NCI-H2107 treated with DMSO at 0.1 percent for 48 hours (cell line): Measurements from ENCODE around the gene MBOAT7.
A peak's percentile ranks its signal among the peaks of the same experiment; 100 is the strongest.
"Not testable (repeated sequence)": the region's sequence is repeated elsewhere in the genome, so short reads cannot be mapped to it uniquely, and the experiment has no call there.

Experiments used
- DNase-seq: peaks from one replicate; lab custom pipeline; 2025; ENCODE audit not compliant: unreplicated experiment; lab: John Stamatoyannopoulos, UW

MBOAT7 gene, protein sequence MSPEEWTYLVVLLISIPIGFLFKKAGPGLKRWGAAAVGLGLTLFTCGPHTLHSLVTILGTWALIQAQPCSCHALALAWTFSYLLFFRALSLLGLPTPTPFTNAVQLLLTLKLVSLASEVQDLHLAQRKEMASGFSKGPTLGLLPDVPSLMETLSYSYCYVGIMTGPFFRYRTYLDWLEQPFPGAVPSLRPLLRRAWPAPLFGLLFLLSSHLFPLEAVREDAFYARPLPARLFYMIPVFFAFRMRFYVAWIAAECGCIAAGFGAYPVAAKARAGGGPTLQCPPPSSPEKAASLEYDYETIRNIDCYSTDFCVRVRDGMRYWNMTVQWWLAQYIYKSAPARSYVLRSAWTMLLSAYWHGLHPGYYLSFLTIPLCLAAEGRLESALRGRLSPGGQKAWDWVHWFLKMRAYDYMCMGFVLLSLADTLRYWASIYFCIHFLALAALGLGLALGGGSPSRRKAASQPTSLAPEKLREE

DNA sequence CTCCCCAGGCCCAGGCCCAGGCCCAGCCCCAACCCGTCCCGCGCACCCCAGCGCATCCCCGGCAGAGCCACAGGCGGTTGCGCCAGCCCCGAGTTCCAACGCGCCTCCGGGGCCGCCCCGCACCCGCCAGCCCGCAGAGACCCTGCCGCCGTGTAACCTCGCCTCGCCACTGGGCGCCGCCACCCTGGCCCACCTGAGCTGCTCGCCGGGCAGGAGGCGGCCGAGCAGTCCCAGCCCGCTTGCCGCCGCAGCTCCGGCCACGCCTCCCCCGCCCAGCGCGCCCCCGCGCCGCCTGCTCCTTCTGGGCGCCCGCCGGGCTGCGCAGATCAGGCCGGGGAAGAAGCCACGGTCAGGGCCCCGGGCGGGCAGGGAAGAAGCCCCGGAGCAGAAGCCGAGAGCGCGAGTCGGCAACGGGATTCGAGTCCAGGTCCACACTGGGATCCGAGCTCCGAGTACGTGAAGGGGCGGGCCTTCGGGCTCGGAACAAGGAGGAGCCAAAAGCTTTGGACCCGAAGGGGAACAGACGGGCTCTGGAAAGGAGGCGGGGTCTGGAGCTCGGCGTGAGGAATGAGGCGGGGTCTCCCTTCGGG lies at the start of gene MBOAT7:
MBOAT7 (minus strand) TSS at position 436 of the 590 bp plus-strand sequence. CDS start 1,072 bp downstream, outside the sequence.
- no peak for DNase-seq

DNA sequence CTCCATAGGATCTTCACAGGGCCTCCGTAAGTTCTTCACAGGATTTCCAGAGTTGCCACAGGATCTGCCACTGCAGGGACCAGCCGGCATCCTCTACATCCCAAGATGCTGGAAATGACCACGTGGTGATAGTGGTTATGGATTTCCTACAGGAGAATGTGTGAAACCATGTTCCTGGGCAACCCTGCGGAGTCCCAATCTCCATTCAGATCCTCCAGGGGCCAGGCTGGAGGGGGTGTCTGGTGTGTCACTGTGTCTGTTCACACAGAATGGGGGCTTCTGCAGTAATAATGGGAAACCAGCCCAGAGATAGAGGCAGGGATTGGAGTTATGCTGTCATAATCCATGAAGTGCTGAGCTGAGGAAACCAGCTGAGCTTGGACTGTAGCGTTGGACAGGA lies 44.6 kb upstream of the MBOAT7 start:
- DNase-seq: no peak

DNA sequence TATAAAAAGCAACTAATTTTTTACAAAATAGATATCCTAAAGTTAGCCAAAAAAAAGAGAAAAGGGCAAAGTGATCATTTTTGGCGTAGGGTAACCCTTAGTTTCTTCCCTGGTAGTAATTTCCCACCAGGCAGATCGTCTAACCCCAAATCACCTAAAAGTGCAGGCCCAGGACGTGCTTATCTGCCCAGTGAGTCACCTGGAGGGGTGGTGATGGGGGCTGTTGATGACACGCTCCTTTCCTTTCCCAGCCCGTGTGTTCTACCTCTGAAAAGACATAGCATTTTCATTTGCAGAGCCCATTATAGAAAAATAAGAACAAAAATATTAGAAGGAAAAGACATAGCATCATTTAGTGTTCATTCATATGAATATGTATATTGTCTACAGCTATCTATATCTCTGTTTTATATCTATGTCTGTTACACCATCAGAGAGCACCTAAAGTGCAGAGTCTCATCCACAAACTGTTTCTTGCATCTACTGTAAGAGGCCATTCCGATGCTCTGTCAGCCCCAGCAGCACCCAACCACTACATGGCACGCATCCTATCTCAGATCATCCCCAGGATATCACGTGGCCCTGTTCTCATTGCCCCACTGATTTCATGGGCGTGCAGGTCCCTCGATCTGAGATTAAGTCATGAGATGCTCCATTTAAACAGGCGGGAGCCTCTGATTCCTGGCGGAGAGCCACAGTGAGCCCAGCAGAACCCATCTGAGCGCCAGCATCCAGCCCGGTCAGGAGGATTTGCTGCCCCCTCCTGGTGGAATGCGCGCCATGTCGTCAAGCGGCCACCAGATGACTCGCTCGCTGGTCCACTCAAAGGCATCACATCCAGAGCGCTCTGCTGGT lies 41.9 kb upstream of the MBOAT7 start:
- DNase-seq: peak; percentile 86

DNA sequence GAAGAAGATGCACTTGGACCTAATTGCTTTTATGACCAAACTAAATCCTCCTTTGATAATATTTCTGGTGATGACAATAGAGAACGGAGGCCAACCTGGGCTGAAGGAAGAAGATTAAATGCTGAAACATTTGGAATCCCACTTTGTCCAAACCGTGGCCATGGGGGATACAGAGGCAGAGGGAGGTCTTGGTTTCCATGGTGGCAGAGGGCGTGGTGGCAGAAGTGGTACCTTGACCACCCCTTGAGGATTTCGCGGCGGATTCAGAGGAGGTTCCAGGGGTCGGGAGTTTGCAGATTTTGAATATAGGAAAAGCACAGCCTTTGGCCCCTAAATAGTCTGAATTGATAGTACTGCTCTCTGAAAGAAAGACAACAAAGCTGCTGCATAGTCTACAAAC lies 40.7 kb upstream of the MBOAT7 start:
- no peak for DNase-seq

DNA sequence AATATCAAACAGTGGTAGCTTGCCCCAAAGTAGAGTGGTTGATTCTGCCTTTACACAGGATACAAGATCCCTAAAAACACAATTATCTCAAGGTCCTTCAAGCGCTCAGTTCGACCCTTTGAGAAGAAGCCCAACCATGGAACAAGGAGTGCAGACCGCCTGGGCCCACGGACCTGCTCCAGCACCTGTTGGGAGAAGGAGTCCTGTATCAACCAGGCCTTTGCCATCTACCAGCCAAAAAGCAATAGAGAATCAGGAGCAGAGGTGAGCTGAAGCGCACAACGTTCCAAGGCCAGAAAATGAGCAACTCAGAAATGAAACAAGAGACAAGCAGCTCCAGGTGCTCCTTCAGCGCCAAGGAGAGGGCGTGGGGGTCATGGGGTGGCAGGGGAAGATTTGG lies 39.8 kb upstream of the MBOAT7 start:
- DNase-seq: no peak

DNA sequence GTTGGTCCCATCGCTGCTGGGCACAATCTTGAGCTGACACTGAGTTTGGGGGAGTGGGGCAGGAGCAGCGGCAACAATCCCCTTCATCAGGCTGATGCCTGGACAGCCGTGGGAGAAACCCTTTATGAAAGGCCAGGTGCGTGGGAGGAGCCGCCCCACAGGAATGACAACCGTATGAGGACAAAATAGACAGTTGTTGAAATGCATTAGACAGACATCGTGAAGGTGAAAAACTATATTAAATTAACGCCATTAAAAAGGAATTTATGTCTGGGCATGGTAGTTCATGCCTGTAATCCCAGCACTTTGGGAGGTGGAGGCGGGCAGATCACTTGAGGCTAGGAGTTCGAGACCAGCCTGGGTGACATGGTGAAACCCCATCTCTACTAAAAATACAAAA lies 35.2 kb upstream of the MBOAT7 start:
- DNase-seq: not testable (repeated sequence)

DNA sequence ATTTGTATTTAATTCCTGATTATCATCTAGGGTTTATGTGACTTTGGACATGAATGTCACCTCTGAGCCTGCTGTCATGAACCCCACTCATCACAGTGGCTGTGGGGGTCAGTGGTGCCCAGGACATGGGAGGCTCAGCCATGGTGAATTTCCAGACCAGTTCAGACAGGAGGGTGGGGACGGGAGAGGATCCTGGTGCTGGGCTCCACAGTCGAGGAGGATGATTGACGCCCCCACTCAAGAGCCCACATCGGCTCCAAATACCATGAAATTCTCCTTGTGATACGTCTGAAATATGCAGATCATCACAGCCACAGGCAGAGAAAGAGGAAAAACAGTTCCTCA lies 34.5 kb upstream of the MBOAT7 start:
- not testable (repeated sequence) for DNase-seq

DNA sequence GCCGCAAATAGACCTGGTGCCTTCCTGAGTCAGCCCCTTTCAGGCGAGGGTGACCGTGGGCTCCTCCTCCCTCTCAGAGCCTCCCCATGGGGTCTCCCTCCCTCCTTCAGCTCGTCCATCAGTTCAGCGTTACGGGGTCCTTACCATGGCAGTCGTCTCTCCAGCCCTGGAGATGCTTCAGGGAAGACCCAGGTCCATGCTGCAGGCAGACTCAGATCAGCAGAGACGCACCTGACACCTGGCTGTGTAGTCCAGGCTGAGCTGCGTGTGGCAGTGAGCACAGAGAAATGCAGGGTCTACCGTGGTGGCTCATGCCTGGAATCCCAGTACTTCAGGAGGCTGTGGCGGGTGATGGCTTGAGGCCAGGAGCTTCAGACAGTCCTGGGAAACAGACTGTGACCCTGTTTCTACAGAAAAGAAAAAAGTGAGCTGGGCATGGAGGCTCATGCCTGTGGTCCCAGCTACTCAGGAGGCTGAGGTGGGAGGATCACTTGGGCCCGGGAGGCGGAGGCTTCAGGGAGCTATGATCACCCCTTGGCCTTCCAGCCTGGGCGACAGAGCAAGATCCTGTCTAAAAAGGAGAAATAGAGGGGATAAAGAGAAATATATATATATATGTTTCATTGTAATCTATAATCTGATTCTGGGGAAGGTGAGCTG lies 34.0 kb upstream of the MBOAT7 start:
- not testable (repeated sequence) for DNase-seq

DNA sequence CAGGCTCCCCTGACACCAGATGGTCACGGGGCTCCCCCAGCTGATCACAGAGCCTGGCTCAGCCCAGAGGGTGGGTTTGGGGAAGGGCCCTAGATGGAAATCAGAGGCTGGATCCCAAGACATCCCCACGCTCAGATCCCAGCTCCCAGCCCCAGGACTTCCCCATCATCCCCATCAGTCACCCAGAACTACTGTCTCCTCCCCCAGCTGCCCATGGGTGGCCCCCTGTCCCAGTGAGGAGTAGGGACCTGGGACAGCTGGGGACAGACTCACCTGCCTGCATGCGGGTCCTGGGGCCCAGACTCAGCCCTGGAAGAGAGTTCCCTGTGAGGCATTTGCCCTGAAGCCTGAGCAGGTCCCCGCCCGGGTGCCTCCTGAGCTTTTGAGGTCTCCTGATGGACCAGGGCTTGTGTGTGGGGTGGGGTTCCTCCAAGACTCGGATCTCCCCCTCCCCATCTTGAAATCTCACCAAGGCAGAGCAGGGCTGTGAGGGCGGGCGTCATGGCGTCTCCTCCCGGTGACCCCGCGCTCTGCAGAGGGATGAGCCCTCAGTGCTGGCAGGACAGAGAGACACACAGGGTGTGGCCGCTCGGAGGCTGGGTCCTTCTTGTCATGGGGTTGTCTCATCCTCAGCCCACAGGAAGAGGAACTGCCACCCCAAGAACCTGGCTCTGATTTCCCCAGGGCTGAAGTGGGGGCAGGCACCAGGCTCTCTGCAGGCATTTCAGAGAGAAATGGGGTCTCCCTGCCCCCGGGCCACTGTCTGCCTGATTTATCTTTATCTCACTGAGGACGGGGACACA lies 33.3 kb upstream of the MBOAT7 start, which contains the start of gene LILRB3:
LILRB3 (minus strand) TSS at position 534 of the 803 bp plus-strand sequence; CDS start at position 503, 31 bp downstream.
- not testable (repeated sequence) for DNase-seq

DNA sequence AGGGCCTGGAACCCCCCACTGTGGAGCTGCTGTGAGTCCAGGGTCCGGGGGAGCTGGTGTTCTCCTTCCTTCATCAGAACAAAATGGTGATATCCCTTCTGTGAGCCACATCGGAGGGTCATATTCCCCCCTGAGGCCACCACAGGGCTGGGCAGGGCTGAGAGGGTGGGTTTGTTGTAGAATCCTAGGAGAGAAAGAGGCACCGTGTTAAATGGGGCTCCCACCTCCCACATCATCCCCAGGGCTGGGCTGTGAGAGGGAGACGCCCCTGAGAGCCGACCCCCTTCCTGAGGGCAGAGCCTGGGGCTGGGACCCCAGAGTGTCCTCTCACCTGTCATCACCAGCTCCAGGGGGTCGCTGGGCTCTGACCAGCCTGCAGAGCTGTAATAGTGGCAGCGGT lies 32.6 kb upstream of the MBOAT7 start:
- DNase-seq: not testable (repeated sequence)

DNA sequence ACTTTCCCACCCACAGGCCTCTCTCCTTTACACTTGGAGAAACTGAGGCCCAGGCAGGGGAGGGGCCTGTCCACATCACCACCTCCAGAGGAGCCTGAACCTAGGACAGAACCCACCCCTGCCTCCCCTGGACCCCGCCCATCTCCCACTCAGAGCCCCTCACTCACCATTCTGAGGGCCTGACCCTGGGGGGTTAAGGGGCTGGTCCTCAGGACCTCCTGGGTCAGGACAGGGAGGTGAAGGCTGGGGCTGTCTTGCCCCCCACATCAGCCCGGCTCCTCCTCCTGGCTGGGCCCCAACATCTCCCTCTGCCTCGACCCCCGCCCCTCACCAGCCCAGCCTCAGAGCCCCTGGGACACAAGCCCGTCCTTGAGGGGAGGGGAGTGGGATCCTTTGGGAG lies 30.3 kb upstream of the MBOAT7 start:
- not testable (repeated sequence) for DNase-seq

DNA sequence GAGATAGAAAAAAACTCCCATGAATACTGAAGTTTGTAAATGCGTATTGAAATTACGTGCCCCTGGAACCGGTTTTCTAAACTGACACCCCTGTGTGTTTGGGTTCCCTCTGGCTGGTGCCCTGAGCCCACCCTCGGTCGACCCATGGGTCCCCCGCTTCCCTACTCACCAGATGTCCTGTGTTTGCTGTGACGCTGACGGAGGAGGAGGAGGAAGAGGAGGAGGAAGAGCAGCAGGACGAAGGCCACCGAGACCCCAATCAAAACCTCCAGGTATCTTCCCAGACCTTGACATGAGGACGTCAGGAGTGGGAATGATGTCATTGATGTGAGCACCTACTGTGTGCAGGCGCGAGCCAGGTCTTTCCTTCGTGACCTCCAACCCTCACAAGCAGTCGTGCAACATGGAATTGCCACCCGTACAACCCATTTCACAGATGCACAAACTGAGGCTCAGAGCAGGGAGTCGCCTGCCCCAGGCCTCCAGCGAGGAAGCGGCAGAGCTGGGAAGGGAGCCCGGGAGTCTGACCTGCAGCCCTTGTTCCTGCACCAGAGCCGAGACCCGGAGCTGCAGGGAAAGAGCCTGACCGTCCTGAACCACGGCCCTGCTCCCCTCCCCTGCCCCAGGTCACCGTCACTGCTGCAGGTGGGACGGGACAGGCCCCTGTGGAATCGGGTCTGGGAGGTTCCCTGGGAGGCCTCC lies 29.7 kb upstream of the MBOAT7 start:
- no peak for DNase-seq

DNA sequence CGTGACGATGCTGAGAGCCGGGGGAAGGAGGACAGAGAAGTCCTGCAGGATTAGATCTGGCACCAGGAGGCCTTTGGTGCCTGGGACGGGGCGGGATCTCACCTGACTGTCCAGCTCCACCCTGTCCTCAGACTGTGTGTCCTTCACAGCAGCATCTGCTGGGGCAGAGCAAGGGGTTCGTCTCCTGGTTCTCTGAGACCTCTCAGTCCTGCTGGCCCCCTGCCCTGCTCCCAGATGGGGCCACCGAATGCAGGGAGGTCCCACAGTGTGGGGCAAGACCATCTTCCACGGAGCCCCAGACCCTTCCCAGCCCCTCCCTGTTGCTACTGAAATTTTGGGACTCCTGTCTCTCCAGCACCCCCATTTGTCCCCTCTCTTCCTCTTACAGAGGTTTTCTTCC lies 28.9 kb upstream of the MBOAT7 start:
- no peak for DNase-seq

DNA sequence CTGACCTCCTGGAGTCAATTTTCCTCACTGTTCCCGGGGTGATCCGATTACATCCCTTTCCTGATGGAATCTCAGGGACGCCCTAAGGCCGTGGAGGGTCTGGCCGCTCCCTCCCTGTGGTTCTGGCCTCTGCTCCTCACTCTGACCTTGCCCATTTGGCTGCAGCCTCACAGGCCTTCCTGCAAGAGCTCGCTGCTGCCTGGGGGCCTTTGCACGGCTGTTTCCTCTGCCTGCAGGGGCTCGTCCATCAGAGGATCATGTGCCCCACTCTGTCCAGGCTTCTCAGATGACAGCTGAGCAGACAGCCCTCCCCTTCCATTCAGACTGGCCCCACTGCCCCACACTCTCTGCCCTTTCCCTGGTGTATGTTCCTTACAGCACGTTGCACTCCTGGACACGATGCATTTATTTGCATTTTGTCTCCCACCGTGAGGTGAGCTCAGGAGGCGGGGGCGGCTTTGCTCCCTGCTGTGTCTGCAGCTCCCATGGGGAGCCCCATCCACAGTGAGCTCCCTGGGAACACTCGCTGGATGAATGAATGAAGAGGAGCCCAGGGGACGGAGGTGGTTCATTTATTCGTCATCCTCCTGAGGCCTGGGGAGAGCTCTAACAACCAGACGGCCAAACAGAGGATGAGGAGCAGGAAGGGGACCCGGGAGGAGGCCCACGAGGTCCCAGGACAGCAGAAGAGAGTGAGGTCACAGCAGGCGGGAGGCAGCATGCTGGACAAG lies 28.3 kb upstream of the MBOAT7 start:
- not testable (repeated sequence) for DNase-seq

DNA sequence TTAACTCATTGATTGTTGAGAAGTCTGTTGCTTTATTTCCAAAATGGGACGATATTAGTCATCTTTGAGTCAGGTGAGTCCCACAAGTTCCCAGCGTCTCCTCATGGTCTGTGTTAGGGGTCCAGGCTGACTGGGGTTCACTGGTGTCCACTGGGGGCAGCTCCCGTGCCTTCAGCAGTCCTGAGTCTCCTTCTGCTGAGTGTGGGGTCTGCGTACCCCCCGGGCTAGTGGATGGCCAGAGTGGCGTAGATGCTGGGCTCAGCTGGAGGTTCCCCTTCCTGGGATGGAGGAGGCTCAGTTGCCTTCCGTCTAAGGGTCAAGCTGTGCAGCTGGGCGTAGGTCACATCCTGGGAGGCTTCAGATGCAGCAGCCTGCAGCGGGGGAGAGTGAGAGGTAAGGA lies 27.5 kb upstream of the MBOAT7 start:
- no peak for DNase-seq

DNA sequence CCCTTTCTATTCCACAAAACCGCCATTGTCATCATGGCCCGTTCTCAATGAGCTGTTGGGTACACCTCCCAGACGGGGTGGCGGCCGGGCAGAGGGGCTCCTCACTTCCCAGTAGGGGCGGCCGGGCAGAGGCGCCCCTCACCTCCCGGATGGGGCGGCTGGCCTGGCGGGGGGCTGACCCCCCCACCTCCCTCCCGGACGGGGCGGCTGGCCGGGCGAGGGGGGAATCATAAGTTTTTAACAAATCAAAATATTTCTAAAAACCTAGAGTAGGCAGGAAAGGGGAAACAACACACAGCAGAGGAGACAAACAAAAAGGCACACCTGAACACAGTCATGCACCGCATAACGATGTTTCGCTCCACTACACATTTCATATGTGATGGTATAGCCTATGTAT lies 25.4 kb upstream of the MBOAT7 start:
- not testable (repeated sequence) for DNase-seq

DNA sequence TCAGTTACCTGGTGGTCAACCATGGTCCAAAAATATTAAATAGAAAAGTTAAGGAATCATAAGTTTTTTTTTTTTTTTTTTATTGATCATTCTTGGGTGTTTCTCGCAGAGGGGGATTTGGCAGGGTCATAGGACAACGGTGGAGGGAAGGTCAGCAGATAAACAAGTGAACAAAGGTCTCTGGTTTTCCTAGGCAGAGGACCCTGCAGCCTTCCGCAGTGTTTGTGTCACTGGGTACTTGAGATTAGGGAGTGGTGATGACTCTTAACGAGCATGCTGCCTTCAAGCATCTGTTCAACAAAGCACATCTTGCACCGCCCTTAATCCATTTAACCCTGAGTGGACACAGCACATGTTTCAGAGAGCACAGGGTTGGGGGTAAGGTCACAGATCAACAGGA lies 24.8 kb upstream of the MBOAT7 start:
- not testable (repeated sequence) for DNase-seq

DNA sequence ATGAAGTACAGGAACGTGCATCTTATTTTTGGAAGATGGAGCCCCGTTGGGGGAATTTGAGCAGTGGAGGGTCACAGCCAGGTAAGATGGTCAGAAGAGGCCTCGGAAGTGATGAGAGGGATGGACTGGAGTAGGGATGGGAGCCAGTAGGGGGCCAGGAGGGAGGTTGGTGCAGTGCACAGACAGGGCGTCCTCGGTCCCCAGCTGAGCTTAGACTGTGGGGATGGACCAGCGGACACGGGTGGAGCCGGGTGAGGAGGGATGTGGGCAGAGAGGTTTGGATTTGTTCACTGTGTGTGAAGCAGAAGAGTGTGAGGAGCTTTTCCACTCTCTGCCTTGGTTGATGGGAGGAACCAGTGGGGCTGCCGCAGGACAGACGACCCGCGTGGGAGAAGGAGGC lies 21.9 kb upstream of the MBOAT7 start:
- DNase-seq: no peak
